Pancreas (tissue), 10 donors: ENCODE results near the gene PPP1R14D. TPM values are rescaled to one million over a fixed set of nuclear protein-coding genes. Genes with fewer than 3 reads are reported as not detected.

Source experiments
- ATAC-seq, 4 donors: fragments of 200-7000 bp; cut with Tn5 transposase; one replicate each; pipeline versions ENCODE4 v1.8.0 to v1.9.1; 2020; ENCODE audit warnings: mild to moderate bottlenecking in 4 of 4, moderate library complexity in 4 of 4
- DNase-seq, 6 donors: peaks; one replicate each; pipeline ENCODE4 v3.0.0-alpha.2; 2020
- FAIRE-seq: peaks from 2 replicates; lab custom pipeline; 2012; peaks lifted over from hg19 to GRCh38; lab: Jason Lieb, UNC
- H3K27ac ChIP-seq, 4 donors: fragments of 200-600 bp; sonication (generic); 1 replicate in 3 of 4; 2 replicates in 1 of 4; pipeline versions ENCODE4 v1.5.0 to v1.8.0; 2020
- H3K27me3 ChIP-seq, 4 donors: fragments of 200-600 bp; one replicate each; pipeline ENCODE4 v1.8.0; 2021
- H3K36me3 ChIP-seq, 3 donors: fragments of 200-600 bp; sonication (generic) in 1 of 3; one replicate each; pipeline versions ENCODE4 v1.5.0 to v1.8.0; 2020 to 2021
- H3K4me1 ChIP-seq, 3 donors: fragments of 200-600 bp; one replicate each; pipeline ENCODE4 v1.8.0; 2021
- H3K4me3 ChIP-seq, 4 donors: fragments of 200-600 bp; sonication (generic) in 2 of 4; one replicate each; pipeline versions ENCODE4 v1.5.0 to v1.8.0; 2020 to 2021
- H3K9me3 ChIP-seq, 4 donors: fragments of 200-600 bp; one replicate each; pipeline ENCODE4 v1.8.0; 2021
- CTCF ChIP-seq, 4 donors: fragments of 200-600 bp; sonication (generic) in 3 of 4; IDR thresholded peaks; one replicate each; pipeline versions ENCODE4 v1.5.0 to v1.8.0; 2021; ENCODE audit warnings: antibody characterized with exemption in 4 of 4
- WGBS, 2 donors: extraction: QIAGEN DNeasy Blood & Tissue Kit; methylation state at CpG; one replicate each; pipeline ENCODE4 v1.1.7; 2013; 5-methylcytosine and 5-hydroxymethylcytosine counted together
- intact Hi-C, 3 donors: fragments of 100-400 bp; cut with DNase I; formaldehyde crosslinking; loops; one replicate each; pipeline versions ENCODE4 v1.11.1 to v1.14.2; 2022
- polyA plus RNA-seq, 2 donors: library from polyadenylated mRNA; stranded (reverse); fragments of 200-250 nt; gene quantifications; one replicate each; pipeline ENCODE4 v1.2.3, GENCODE V29; 2013
- total RNA-seq, 6 donors: library from RNA; stranded (reverse); fragmentation: NEBNext Ultra II Directional in 4 of 6; extraction: Animal tissue kit (Norgen Biotek cat#: 25700) in 4 of 6; gene quantifications; one replicate each; pipeline versions ENCODE4 v1.2.1 to v1.2.4, GENCODE V29; 2021 to 2023
- donor health status: healthy with polysubstance abuse.
- donor health status: DM: no; HTN: no; CAD: no; lungs with moderate emphysema.
- donor health status: DM: no; HTN: no; CAD: no.
- donor health status: control.
- donor health status: control.
- donor health status: Bipolar disorder and iron deficiency.
- donor health status: DM: yes; HTN: yes; CAD: no.
- donor health status: DM: no; HTN: no; CAD: no.
- donor health status: DM: no; HTN: no; CAD: no.
- donor health status: DM: yes; HTN: yes; CAD: no.

Gene PPP1R14D
- total and polyA plus RNA-seq, 8 donors, result 0.23 to 2.6 (median 0.55) TPM; not detected in 4

GRCh38 chr15:40766906-40767837 is 61.3 kb downstream of the PPP1R14D start:
- Histone ChIP-seq H3K4me1 (peaks cover 9 to 13% (median 9%) of the 10 kb centered on the region in 3 donors), H3K36me3 (no peaks in the 10 kb centered on the region), H3K9me3 (no peaks in the 10 kb centered on the region), H3K27me3 (no peaks in the 10 kb centered on the region), H3K4me3 (no peak overlapping the region), H3K27ac (no peak overlapping the region)
- no peak for ATAC-seq
- intact Hi-C loops, result no loop called here
- 92% methylated on average over 32 of the region's 32 CpGs for WGBS, 2 donors
- FAIRE-seq, result no peak
- no peak for DNase-seq
- TF ChIP-seq CTCF (IDR thresholded peaks at IDR 0.05), result no peak

- no peak for ATAC-seq
- no peak for TF ChIP-seq CTCF (IDR thresholded peaks at IDR 0.05)
- Histone ChIP-seq H3K9me3 (no peaks in the 10 kb centered on the region), H3K27me3 (no peaks in the 10 kb centered on the region), H3K4me1 (peaks cover 9 to 13% (median 9%) of the 10 kb centered on the region in 3 donors), H3K36me3 (no peaks in the 10 kb centered on the region), H3K27ac (no peak overlapping the region), H3K4me3 (no peak overlapping the region)
- DNase-seq, result no peak
- no peak for FAIRE-seq
- 72 to 77% methylated on average over 7 of the region's 7 CpGs for WGBS, 2 donors
- intact Hi-C loops, result no loop called here
These were observed 62.2 kb downstream of the PPP1R14D start for GRCh38 chr15:40766194-40766815.

Other genes starting within 250 kb of the PPP1R14D start
- gene KNL1, start 234.5 kb downstream of the PPP1R14D start, total RNA-seq, result under 1 TPM; 0.04 to 0.90 (median 0.35) TPM
- under 1 TPM; 0.02 to 0.11 TPM for gene KNL1, start 234.5 kb downstream of the PPP1R14D start, polyA plus RNA-seq
- 1 to 10 TPM in 1 of 6 donors, under 1 TPM in 5; 0.19 to 1.3 (median 0.58) TPM for gene RAD51, start 133.5 kb downstream of the PPP1R14D start, total RNA-seq
- under 1 TPM; 0.15 to 0.42 TPM for gene RAD51, start 133.5 kb downstream of the PPP1R14D start, polyA plus RNA-seq
- gene RMDN3, start 73.5 kb downstream of the PPP1R14D start, total RNA-seq, result 10 to 100 TPM; 16.6 to 21.2 (median 17.2) TPM
- 10 to 100 TPM; 11.9 to 21.3 TPM for gene RMDN3, start 73.5 kb downstream of the PPP1R14D start, polyA plus RNA-seq
- 10 to 100 TPM in 1 of 6 donors, 1 to 10 TPM in 5; 4.9 to 10.8 (median 7.4) TPM for gene GCHFR, start 64.6 kb downstream of the PPP1R14D start, total RNA-seq
- gene GCHFR, start 64.6 kb downstream of the PPP1R14D start, polyA plus RNA-seq, result 10 to 100 TPM; 13.8 to 21.4 TPM
- gene C15orf62, start 58.7 kb downstream of the PPP1R14D start, total RNA-seq, result under 1 TPM in 5 of 6 donors, not detected in 1; 0.06 to 0.23 (median 0.12) TPM
- gene C15orf62, start 58.7 kb downstream of the PPP1R14D start, polyA plus RNA-seq, result under 1 TPM; 0.16 to 0.46 TPM
- gene ZFYVE19, start 21.6 kb downstream of the PPP1R14D start, total RNA-seq, result 10 to 100 TPM in 2 of 6 donors, 1 to 10 TPM in 4; 7.4 to 14.4 (median 8.2) TPM
- gene ZFYVE19, start 21.6 kb downstream of the PPP1R14D start, polyA plus RNA-seq, result 10 to 100 TPM; 19.0 to 27.3 TPM
- 10 to 100 TPM; 12.2 to 23.1 (median 14.8) TPM for gene DNAJC17, start 21.2 kb downstream of the PPP1R14D start, total RNA-seq
- gene DNAJC17, start 21.2 kb downstream of the PPP1R14D start, polyA plus RNA-seq, result 10 to 100 TPM; 54.9 to 57.6 TPM
- 100 to 1,000 TPM in 1 of 6 donors, 10 to 100 TPM in 5; 39.6 to 123 (median 51.1) TPM for gene SPINT1, start 15.3 kb upstream of the PPP1R14D start, total RNA-seq
- gene SPINT1, start 15.3 kb upstream of the PPP1R14D start, polyA plus RNA-seq, result 10 to 100 TPM; 39.3 to 67.1 TPM
- gene RHOV, start 45.5 kb upstream of the PPP1R14D start, total RNA-seq, result 10 to 100 TPM in 4 of 6 donors, 1 to 10 TPM in 2; 3.5 to 19.8 (median 10.9) TPM
- 10 to 100 TPM in 1 of 2 donors, 1 to 10 TPM in 1; 8.1 to 11.9 TPM for gene RHOV, start 45.5 kb upstream of the PPP1R14D start, polyA plus RNA-seq
- gene VPS18, start 65.7 kb upstream of the PPP1R14D start, total RNA-seq, result 10 to 100 TPM in 1 of 6 donors, 1 to 10 TPM in 5; 4.4 to 12.5 (median 6.5) TPM
- 1 to 10 TPM; 6.8 to 9.4 TPM for gene VPS18, start 65.7 kb upstream of the PPP1R14D start, polyA plus RNA-seq
- gene DLL4, start 100.6 kb upstream of the PPP1R14D start, total RNA-seq, result 1 to 10 TPM; 1.3 to 4.5 (median 1.9) TPM
- 1 to 10 TPM; 2.6 to 4.8 TPM for gene DLL4, start 100.6 kb upstream of the PPP1R14D start, polyA plus RNA-seq
- gene CHAC1, start 124.8 kb upstream of the PPP1R14D start, total RNA-seq, result 10 to 100 TPM in 1 of 6 donors, 1 to 10 TPM in 4, under 1 TPM in 1; 0.40 to 90.5 (median 2.2) TPM
- 1 to 10 TPM; 2.5 to 6.1 TPM for gene CHAC1, start 124.8 kb upstream of the PPP1R14D start, polyA plus RNA-seq